Neural cell (in vitro differentiated cells): ENCODE data around the gene ZNF407.

ENCODE experiments used
- EZH2 ChIP-seq: fragments of 200-600, 300-800 bp; shearing (Covaris generic), sonication (generic); IDR thresholded peaks from 2 replicates; pipeline ENCODE4 v1.6.1; 2014; ENCODE audit warnings: antibody characterized with exemption, low read length, borderline replicate concordance, mild to moderate bottlenecking; ENCODE audit not compliant: insufficient read depth, poor library complexity, severe bottlenecking
- TF ChIP-seq, protein P1 (sequence below): fragments of 450-650 bp; IDR thresholded peaks from 2 replicates; pipeline ENCODE4 v1.5.1; 2014; ENCODE audit warnings: antibody characterized with exemption, mild to moderate bottlenecking, moderate library complexity; ENCODE audit not compliant: poor library complexity, severe bottlenecking

DNA sequence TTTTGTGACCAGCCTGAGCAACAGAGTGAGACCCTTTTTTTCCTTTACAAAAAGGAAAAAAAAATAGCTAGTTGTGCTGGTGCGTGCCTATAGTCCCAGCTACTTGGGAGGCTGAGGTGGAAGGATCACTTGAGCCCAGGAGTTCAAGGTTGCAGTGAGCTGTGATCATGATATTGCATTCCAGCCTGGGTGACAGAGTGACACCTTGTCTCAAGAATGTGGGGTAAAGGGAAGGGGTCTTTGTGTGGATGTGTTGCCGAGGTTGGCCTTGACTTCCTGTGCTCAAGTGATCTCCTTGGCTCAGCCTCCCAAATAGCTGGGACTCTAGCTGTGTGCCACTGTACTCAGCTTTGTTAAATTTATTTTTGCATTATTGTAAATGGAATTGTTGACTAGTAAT lies 120.6 kb downstream of the ZNF407 start:
- no peak for TF ChIP-seq EZH2
- TF ChIP-seq, protein P1, sequence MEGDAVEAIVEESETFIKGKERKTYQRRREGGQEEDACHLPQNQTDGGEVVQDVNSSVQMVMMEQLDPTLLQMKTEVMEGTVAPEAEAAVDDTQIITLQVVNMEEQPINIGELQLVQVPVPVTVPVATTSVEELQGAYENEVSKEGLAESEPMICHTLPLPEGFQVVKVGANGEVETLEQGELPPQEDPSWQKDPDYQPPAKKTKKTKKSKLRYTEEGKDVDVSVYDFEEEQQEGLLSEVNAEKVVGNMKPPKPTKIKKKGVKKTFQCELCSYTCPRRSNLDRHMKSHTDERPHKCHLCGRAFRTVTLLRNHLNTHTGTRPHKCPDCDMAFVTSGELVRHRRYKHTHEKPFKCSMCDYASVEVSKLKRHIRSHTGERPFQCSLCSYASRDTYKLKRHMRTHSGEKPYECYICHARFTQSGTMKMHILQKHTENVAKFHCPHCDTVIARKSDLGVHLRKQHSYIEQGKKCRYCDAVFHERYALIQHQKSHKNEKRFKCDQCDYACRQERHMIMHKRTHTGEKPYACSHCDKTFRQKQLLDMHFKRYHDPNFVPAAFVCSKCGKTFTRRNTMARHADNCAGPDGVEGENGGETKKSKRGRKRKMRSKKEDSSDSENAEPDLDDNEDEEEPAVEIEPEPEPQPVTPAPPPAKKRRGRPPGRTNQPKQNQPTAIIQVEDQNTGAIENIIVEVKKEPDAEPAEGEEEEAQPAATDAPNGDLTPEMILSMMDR: no peak
